ENCODE measurements around the gene SUGCT.

DNA sequence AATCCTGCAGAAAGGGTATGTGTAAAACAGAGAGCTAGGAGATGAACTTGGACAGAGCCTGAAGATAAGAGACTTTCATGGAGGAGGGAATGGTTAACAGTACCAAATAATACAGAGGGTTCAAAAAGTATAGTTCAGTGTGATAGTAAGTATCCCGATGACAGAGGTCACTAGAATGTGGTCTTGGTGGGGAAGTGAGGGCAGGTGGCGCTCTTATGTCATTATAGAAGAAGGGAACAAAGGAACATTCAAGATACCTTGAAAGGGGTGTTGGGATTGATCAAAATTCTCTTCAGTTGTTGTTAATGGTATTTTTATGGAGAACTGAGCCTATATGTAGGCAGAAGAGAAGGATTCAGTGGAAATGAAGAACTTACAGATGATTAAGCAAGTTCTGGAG lies 312.5 kb downstream of the SUGCT start:
- TF ChIP-seq EP300 (IDR thresholded peaks at IDR 0.05; ENCODE audit: borderline replicate concordance) (no peak), TEAD4 (IDR thresholded peaks at IDR 0.05) (no peak), EGR1 (IDR thresholded peaks at IDR 0.05) (no peak), TAF1 (IDR thresholded peaks at IDR 0.05; ENCODE audit: low read depth) (no peak), FOXM1 (IDR thresholded peaks at IDR 0.05; ENCODE audit: borderline replicate concordance, low read depth) (no peak), NFIC (IDR thresholded peaks at IDR 0.05) (no peak), CREB1 (IDR thresholded peaks at IDR 0.05; ENCODE audit: low read depth) (no peak)
- TF ChIP-seq, protein P1, sequence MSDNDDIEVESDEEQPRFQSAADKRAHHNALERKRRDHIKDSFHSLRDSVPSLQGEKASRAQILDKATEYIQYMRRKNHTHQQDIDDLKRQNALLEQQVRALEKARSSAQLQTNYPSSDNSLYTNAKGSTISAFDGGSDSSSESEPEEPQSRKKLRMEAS (IDR thresholded peaks at IDR 0.05), result no peak
- TF ChIP-seq, protein P2, sequence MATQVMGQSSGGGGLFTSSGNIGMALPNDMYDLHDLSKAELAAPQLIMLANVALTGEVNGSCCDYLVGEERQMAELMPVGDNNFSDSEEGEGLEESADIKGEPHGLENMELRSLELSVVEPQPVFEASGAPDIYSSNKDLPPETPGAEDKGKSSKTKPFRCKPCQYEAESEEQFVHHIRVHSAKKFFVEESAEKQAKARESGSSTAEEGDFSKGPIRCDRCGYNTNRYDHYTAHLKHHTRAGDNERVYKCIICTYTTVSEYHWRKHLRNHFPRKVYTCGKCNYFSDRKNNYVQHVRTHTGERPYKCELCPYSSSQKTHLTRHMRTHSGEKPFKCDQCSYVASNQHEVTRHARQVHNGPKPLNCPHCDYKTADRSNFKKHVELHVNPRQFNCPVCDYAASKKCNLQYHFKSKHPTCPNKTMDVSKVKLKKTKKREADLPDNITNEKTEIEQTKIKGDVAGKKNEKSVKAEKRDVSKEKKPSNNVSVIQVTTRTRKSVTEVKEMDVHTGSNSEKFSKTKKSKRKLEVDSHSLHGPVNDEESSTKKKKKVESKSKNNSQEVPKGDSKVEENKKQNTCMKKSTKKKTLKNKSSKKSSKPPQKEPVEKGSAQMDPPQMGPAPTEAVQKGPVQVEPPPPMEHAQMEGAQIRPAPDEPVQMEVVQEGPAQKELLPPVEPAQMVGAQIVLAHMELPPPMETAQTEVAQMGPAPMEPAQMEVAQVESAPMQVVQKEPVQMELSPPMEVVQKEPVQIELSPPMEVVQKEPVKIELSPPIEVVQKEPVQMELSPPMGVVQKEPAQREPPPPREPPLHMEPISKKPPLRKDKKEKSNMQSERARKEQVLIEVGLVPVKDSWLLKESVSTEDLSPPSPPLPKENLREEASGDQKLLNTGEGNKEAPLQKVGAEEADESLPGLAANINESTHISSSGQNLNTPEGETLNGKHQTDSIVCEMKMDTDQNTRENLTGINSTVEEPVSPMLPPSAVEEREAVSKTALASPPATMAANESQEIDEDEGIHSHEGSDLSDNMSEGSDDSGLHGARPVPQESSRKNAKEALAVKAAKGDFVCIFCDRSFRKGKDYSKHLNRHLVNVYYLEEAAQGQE (IDR thresholded peaks at IDR 0.05; ENCODE audit: low read depth), result no peak

Measured in Ishikawa (cell line).